ENCODE data around the gene ZGRF1. TPM values are rescaled to one million over a fixed set of nuclear protein-coding genes. Genes with fewer than 3 reads are reported as not detected.
"Not testable (repeated sequence)": the region's sequence is repeated elsewhere in the genome, so short reads cannot be mapped to it uniquely, and the experiment has no call there.

ZGRF1 gene
- total and polyA plus RNA-seq, 7 donors: 0.46 to 5.3 (median 3.6) TPM

GRCh38 chr4:112560084-112560483, 76.6 kb downstream of the ZGRF1 start:
- H3K36me3 ChIP-seq: no peaks in the 10 kb centered on the region
- H3K4me1 ChIP-seq: no peaks in the 10 kb centered on the region
- peaks cover 0 to 2% (median 0%) of the 10 kb centered on the region in 4 donors for H3K9me3 ChIP-seq
- WGBS, 2 donors: 69 to 93% methylated on average over 2 of the region's 2 CpGs
- no peak for DNase-seq
- no peak overlapping the region for H3K27ac ChIP-seq
- intact Hi-C loops (cut with DNase I): no loop called here
- H3K27me3 ChIP-seq: no peaks in the 10 kb centered on the region
- no peak for TF ChIP-seq POLR2AphosphoS5 (IDR thresholded peaks at IDR 0.05)
- no peak for TF ChIP-seq POLR2A (IDR thresholded peaks at IDR 0.05)
- TF ChIP-seq CTCF (IDR thresholded peaks at IDR 0.05): no peak
- no peak for TF ChIP-seq EP300 (IDR thresholded peaks at IDR 0.05)
- H3K4me3 ChIP-seq: no peak overlapping the region

GRCh38 chr4:112559053-112559452, 77.7 kb downstream of the ZGRF1 start:
- Histone ChIP-seq H3K27me3 (no peaks in the 10 kb centered on the region), H3K9me3 (no peaks in the 10 kb centered on the region), H3K36me3 (no peaks in the 10 kb centered on the region), H3K27ac (no peak overlapping the region), H3K4me3 (no peak overlapping the region), H3K4me1 (no peaks in the 10 kb centered on the region)
- TF ChIP-seq EP300 (IDR thresholded peaks at IDR 0.05): no peak
- TF ChIP-seq POLR2A (IDR thresholded peaks at IDR 0.05): no peak
- no peak for TF ChIP-seq CTCF (IDR thresholded peaks at IDR 0.05)
- no peak for TF ChIP-seq POLR2AphosphoS5 (IDR thresholded peaks at IDR 0.05)
- no peak for DNase-seq
- intact Hi-C loops (cut with DNase I): no loop called here
- 97 to 98% methylated on average over 3 of the region's 3 CpGs for WGBS, 2 donors

GRCh38 chr4:112557676-112558411, 78.9 kb downstream of the ZGRF1 start:
- Histone ChIP-seq H3K27ac (no peak overlapping the region), H3K36me3 (no peaks in the 10 kb centered on the region), H3K4me1 (no peaks in the 10 kb centered on the region), H3K4me3 (no peak overlapping the region), H3K27me3 (no peaks in the 10 kb centered on the region), H3K9me3 (no peaks in the 10 kb centered on the region)
- 98 to 99% methylated on average over 2 of the region's 2 CpGs for WGBS, 2 donors
- intact Hi-C loops (cut with DNase I): no loop called here
- DNase-seq: no peak
- no peak for TF ChIP-seq CTCF (IDR thresholded peaks at IDR 0.05)
- no peak for TF ChIP-seq POLR2A (IDR thresholded peaks at IDR 0.05)
- no peak for TF ChIP-seq POLR2AphosphoS5 (IDR thresholded peaks at IDR 0.05)
- TF ChIP-seq EP300 (IDR thresholded peaks at IDR 0.05): no peak

- H3K9me3 ChIP-seq; H3K27me3 ChIP-seq; H3K27ac ChIP-seq; intact Hi-C loops (cut with DNase I); DNase-seq; H3K4me1 ChIP-seq; H3K36me3 ChIP-seq; H3K4me3 ChIP-seq: not testable (repeated sequence)
- WGBS, 2 donors: 94 to 97% methylated on average over 2 of the region's 3 CpGs
These were observed 82.4 kb downstream of the ZGRF1 start for GRCh38 chr4:112554271-112554670.

GRCh38 chr4:112552668-112553067, 84.0 kb downstream of the ZGRF1 start:
- WGBS, 2 donors: 37 to 81% methylated on average over 2 of the region's 2 CpGs
- no peak for TF ChIP-seq EP300 (IDR thresholded peaks at IDR 0.05)
- no peak for TF ChIP-seq POLR2A (IDR thresholded peaks at IDR 0.05)
- no peak for TF ChIP-seq CTCF (IDR thresholded peaks at IDR 0.05)
- TF ChIP-seq POLR2AphosphoS5 (IDR thresholded peaks at IDR 0.05): no peak

More at GRCh38 chr4:112552668-112553067, 84.0 kb downstream of the ZGRF1 start:
- H3K36me3 ChIP-seq: no peaks in the 10 kb centered on the region
- H3K4me1 ChIP-seq: no peaks in the 10 kb centered on the region
- H3K27me3 ChIP-seq: no peaks in the 10 kb centered on the region
- no peak overlapping the region for H3K4me3 ChIP-seq
- H3K27ac ChIP-seq: no peak overlapping the region
- DNase-seq: no peak
- no peaks in the 10 kb centered on the region for H3K9me3 ChIP-seq
- intact Hi-C loops (cut with DNase I): no loop called here

Measured in sigmoid colon (tissue), 7 donors.